Gastrocnemius medialis (tissue), 4 donors: ENCODE measurements around the gene FYN. TPM values are rescaled to one million over a fixed set of nuclear protein-coding genes. Genes with fewer than 3 reads are reported as not detected.
A peak's percentile ranks its signal among the peaks of the same experiment; 100 is the strongest.

Experiments used
- ATAC-seq, 2 donors: fragments of 150-250 bp; one replicate each; pipeline ENCODE4 v1.9.1; 2016
- DNase-seq, 2 donors: peaks; one replicate each; pipeline ENCODE4 v3.0.0-alpha.2; 2019
- H3K27ac ChIP-seq, 4 donors: fragments of 200-600 bp; sonication (generic); 1 replicate in 1 of 4; 2 replicates in 3 of 4; pipeline ENCODE4 v1.5.1; 2016 to 2018; ENCODE audit warnings: mild to moderate bottlenecking in 2 of 4, moderate library complexity in 1 of 4
- H3K27me3 ChIP-seq, 3 donors: fragments of 200-600 bp; sonication (generic) in 2 of 3; 1 replicate in 1 of 3; 2 replicates in 2 of 3; pipeline versions ENCODE4 v1.5.1 to v1.6.0; 2016 to 2019; ENCODE audit warnings: mild to moderate bottlenecking in 1 of 3, moderate library complexity in 1 of 3
- H3K36me3 ChIP-seq, 2 donors: fragments of 200-600 bp; sonication (generic) in 1 of 2; one replicate each; pipeline ENCODE4 v1.5.1; 2017 to 2018
- H3K4me1 ChIP-seq, 2 donors: fragments of 200-600 bp; sonication (generic) in 1 of 2; one replicate each; pipeline ENCODE4 v1.5.1; 2016 to 2017; ENCODE audit warnings: mild to moderate bottlenecking in 2 of 2
- H3K4me3 ChIP-seq, 4 donors: fragments of 200-600 bp; sonication (generic) in 3 of 4; 1 replicate in 1 of 4; 2 replicates in 3 of 4; pipeline ENCODE4 v1.5.1; 2016 to 2019; ENCODE audit warnings: mild to moderate bottlenecking in 2 of 4
- H3K9me3 ChIP-seq, 3 donors: fragments of 200-600 bp; sonication (generic) in 2 of 3; 1 replicate in 1 of 3; 2 replicates in 2 of 3; pipeline ENCODE4 v1.5.1; 2016 to 2019
- POLR2A ChIP-seq, 2 donors: fragments of 450-650 bp; IDR thresholded peaks; one replicate each; pipeline ENCODE4 v1.6.1; 2017; ENCODE audit warnings: antibody characterized with exemption in 2 of 2, mild to moderate bottlenecking in 2 of 2, moderate library complexity in 2 of 2
- in situ Hi-C, 4 donors: fragments of 200-750 bp; cut with MboI; loops; one replicate each; pipeline versions ENCODE4 v1.15.0 to v1.8.0; 2017; ENCODE audit warnings: low sequenced_read_pairs in 4 of 4
- intact Hi-C: fragments of 100-400 bp; cut with DNase I; formaldehyde crosslinking; loops from one replicate; pipeline ENCODE4 v1.15.1; 2023; ENCODE audit warnings: low total_unique reads
- total RNA-seq, 4 donors: library from RNA; depleted of rRNA; stranded (reverse); fragments of >200 nt; gene quantifications; one replicate each; pipeline versions ENCODE4 v1.1.0 to v1.2.3, GENCODE V29; 2016
- TF ChIP-seq, protein P1 (sequence below), 5 experiments: fragments of 450-650 bp in 3 of 5; fragments of 200-600 bp in 2 of 5; sonication (generic) in 2 of 5; IDR thresholded peaks in 4 of 5; conservative IDR thresholded peaks in 1 of 5; 1 replicate in 4 of 5; 2 replicates in 1 of 5; pipeline ENCODE4 v1.5.1; 2016 to 2019; ENCODE audit warnings: antibody characterized with exemption in 5 of 5, mild to moderate bottlenecking in 3 of 5, moderate library complexity in 3 of 5

Gene FYN
- total RNA-seq, 4 donors from 2014 or later: 9.2 to 36.8 (median 17.0) TPM

DNA sequence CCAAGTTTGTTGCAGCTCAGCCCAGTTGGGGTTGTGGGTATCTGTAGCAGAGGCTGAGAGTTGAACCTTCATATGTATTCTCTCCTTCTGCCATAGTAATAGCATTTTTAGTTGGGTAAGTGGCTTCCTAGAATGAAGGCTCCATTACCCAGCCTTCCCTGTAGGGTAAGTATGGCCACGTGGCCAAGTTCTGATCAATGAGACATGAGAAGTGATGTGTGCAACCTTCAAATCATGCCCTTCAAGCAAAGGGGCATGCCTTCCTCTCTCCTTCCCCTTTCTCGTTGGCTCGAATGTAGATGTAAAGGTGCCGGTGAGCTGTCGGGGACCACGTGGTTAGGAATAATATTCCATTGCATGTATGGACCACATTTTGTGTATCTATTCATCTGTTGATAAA, 254.8 kb downstream of the FYN start:
- Histone ChIP-seq H3K9me3 (no peaks in the 10 kb centered on the region), H3K4me3 (no peak overlapping the region), H3K27me3 (no peaks in the 10 kb centered on the region), H3K36me3 (no peaks in the 10 kb centered on the region), H3K27ac (no peak overlapping the region), H3K4me1 (peaks cover 15 to 19% of the 10 kb centered on the region in 2 donors)
- intact Hi-C loops (no loop called here), in situ Hi-C loops (no loop called here)
- TF ChIP-seq POLR2A (IDR thresholded peaks at IDR 0.05): no peak
- TF ChIP-seq, protein P1, sequence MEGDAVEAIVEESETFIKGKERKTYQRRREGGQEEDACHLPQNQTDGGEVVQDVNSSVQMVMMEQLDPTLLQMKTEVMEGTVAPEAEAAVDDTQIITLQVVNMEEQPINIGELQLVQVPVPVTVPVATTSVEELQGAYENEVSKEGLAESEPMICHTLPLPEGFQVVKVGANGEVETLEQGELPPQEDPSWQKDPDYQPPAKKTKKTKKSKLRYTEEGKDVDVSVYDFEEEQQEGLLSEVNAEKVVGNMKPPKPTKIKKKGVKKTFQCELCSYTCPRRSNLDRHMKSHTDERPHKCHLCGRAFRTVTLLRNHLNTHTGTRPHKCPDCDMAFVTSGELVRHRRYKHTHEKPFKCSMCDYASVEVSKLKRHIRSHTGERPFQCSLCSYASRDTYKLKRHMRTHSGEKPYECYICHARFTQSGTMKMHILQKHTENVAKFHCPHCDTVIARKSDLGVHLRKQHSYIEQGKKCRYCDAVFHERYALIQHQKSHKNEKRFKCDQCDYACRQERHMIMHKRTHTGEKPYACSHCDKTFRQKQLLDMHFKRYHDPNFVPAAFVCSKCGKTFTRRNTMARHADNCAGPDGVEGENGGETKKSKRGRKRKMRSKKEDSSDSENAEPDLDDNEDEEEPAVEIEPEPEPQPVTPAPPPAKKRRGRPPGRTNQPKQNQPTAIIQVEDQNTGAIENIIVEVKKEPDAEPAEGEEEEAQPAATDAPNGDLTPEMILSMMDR (IDR thresholded peaks at IDR 0.05 in 4 of 5, conservative IDR thresholded peaks at IDR 0.05 in 1 of 5): no peak
- DNase-seq: no peak
- ATAC-seq: no peak

DNA sequence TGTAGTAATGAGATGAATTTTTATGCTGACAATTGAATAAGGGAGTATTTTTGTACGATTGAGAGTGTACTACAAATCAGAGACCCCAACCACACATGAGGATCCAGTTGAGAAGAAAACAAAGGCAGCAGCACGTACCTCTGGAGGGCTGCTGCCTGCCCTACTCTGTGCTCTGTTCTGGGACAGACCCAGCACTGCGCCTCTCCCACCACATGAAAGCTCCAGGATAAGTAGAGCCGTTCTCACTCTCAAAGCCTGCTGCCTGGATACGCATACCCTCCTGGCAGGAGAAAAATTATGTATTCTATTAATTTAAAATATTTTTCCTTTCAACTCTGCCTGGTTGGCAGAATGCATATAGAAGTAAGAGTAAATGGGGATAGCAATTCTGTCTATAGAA, 256.1 kb downstream of the FYN start:
- intact Hi-C loops (no loop called here), in situ Hi-C loops (no loop called here)
- TF ChIP-seq, protein P1 (IDR thresholded peaks at IDR 0.05 in 4 of 5, conservative IDR thresholded peaks at IDR 0.05 in 1 of 5): no peak
- TF ChIP-seq POLR2A (IDR thresholded peaks at IDR 0.05): no peak
- Histone ChIP-seq H3K27ac (no peak overlapping the region), H3K4me3 (no peak overlapping the region), H3K9me3 (no peaks in the 10 kb centered on the region), H3K4me1 (peaks cover 15% of the 10 kb centered on the region in 2 donors), H3K27me3 (no peaks in the 10 kb centered on the region), H3K36me3 (no peaks in the 10 kb centered on the region)
- ATAC-seq: no peak
- no peak for DNase-seq

DNA sequence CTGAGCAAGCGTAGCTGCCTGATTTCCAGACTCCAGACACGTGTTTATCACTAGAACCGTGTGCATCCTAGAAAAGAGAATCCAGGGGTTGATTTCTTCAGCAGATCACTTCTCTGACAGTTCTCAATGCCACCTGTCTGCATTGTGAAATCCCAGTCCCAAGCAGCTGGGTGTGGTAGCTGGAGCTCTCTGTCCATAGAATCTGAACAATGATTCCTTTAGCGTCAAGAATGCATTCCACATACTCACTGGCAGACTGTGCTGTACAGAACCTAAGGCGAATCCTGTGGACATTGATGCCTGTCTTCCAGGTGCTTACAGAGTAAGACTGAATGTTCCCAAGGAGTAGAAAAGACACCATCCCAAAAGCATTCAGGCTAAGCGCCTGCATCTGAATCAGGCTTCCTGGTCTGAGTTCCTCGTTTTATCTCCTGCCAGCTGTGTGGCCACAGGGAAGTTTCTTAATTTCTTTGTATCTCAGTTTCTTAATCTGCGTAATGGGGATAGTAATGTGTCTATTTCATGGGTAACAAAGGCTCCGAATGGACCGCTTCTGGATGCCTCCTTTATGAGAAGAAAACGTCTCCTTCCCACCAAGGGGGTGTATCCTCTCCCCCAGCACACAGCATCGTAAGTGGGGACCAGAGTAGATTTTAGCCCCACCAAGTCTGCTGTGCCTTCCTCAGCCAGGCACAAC, 257.2 kb downstream of the FYN start:
- peaks cover 15% of the 10 kb centered on the region in 2 donors for H3K4me1 ChIP-seq
- peak overlapping the region; percentile 51 to 79 (median 67) for H3K27ac ChIP-seq
- H3K36me3 ChIP-seq: no peaks in the 10 kb centered on the region
- intact Hi-C loops: no loop called here
- in situ Hi-C loops: no loop called here
- DNase-seq (peak; percentile 75 to 78), ATAC-seq (peak; percentile 89 to 96)
- H3K4me3 ChIP-seq: no peak overlapping the region
- peak in 1 of 2 donors; percentile 5 for TF ChIP-seq POLR2A (IDR thresholded peaks at IDR 0.05)
- TF ChIP-seq, protein P1 (IDR thresholded peaks at IDR 0.05 in 4 of 5, conservative IDR thresholded peaks at IDR 0.05 in 1 of 5): no peak
- H3K27me3 ChIP-seq: no peaks in the 10 kb centered on the region
- H3K9me3 ChIP-seq: no peaks in the 10 kb centered on the region

DNA sequence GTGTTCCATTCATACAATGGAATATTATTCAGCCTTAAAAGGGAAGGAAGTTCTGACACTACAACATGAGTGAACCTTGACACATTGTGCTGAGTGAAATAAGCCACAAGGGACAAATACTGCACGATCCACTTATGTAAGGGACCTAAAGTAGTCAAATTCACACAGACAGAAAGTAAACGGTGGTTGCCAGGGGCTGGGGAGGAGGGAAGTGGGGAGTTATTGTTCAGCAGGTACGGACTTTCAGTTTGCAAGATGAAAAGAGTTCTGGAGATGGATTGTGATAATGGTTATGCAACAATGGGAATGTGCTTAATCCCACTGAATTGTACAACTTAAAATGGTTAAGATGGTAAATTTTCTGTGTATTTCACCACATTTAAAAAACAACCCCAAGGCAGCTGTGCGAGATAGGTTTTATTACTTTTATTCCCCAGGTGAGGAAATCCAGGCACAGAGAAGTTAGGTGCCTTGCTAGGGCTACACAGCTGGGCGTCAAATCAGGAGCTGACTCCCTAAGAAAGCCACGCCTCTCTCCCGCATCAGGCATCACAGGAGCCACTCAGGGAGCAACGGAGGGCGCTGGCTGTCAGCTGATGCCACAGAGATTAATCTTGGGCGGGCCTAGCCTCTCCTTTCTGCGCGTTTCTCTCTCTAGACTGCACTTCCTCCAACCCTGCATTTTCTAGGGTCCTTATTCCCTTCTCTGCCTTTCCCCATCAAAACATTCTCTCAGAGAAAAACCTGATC, 258.2 kb downstream of the FYN start:
- intact Hi-C loops: no loop called here
- DNase-seq (peak in 1 of 2 donors; percentile 16), ATAC-seq (no peak)
- H3K9me3 ChIP-seq: no peaks in the 10 kb centered on the region
- in situ Hi-C loops: no loop called here
- no peak overlapping the region for H3K4me3 ChIP-seq
- H3K36me3 ChIP-seq: no peaks in the 10 kb centered on the region
- peak overlapping the region; percentile 51 to 79 (median 67) for H3K27ac ChIP-seq
- peaks cover 15% of the 10 kb centered on the region in 2 donors for H3K4me1 ChIP-seq
- TF ChIP-seq, protein P1 (IDR thresholded peaks at IDR 0.05 in 4 of 5, conservative IDR thresholded peaks at IDR 0.05 in 1 of 5): no peak
- no peak for TF ChIP-seq POLR2A (IDR thresholded peaks at IDR 0.05)
- no peaks in the 10 kb centered on the region for H3K27me3 ChIP-seq
